Spleen (tissue), 11 donors: ENCODE data around the gene HOXA5. TPM values are rescaled to one million over a fixed set of nuclear protein-coding genes. Genes with fewer than 3 reads are reported as not detected.

Experiments
- DNase-seq: peaks from one replicate; pipeline ENCODE4 v3.0.0-alpha.2; 2020
- H3K27ac ChIP-seq, 8 donors: fragments of 200-600 bp; sonication (generic) in 7 of 8; 1 replicate in 4 of 8; 2 replicates in 4 of 8; pipeline versions ENCODE4 v1.5.0 to v1.8.0; 2016 to 2021; ENCODE audit warnings: inconsistent platforms in 4 of 8, mild to moderate bottlenecking in 4 of 8, moderate library complexity in 1 of 8
- H3K27me3 ChIP-seq, 7 donors: fragments of 200-600 bp; sonication (generic) in 6 of 7; replicated peaks in 1 of 7; 1 replicate in 4 of 7; 2 replicates in 3 of 7; pipeline versions ENCODE4 v1.5.0 to v1.8.0; 2016 to 2021; ENCODE audit warnings: inconsistent platforms in 3 of 7, mild to moderate bottlenecking in 1 of 7
- H3K36me3 ChIP-seq, 6 donors: fragments of 200-600 bp; sonication (generic) in 5 of 6; 1 replicate in 4 of 6; 2 replicates in 2 of 6; pipeline versions ENCODE4 v1.5.0 to v1.8.0; 2016 to 2021; ENCODE audit warnings: inconsistent platforms in 2 of 6
- H3K4me1 ChIP-seq, 6 donors: fragments of 200-600 bp; sonication (generic) in 5 of 6; 1 replicate in 3 of 6; 2 replicates in 3 of 6; pipeline versions ENCODE4 v1.5.0 to v1.8.0; 2016 to 2021; ENCODE audit warnings: inconsistent platforms in 3 of 6
- H3K4me3 ChIP-seq, 8 donors: fragments of 200-600 bp; sonication (generic) in 7 of 8; 1 replicate in 4 of 8; 2 replicates in 4 of 8; pipeline versions ENCODE4 v1.5.0 to v1.8.0; 2016 to 2021; ENCODE audit warnings: inconsistent platforms in 4 of 8, mild to moderate bottlenecking in 4 of 8, moderate library complexity in 2 of 8
- H3K9me3 ChIP-seq, 8 donors: fragments of 200-600 bp; sonication (generic) in 7 of 8; 1 replicate in 4 of 8; 2 replicates in 4 of 8; pipeline versions ENCODE4 v1.5.0 to v1.8.0; 2016 to 2021; ENCODE audit warnings: inconsistent platforms in 4 of 8
- CTCF ChIP-seq, 11 experiments: fragments of 200-600 bp in 7 of 11; fragments of 450-650 bp in 4 of 11; sonication (generic) in 4 of 11; IDR thresholded peaks in 8 of 11; conservative IDR thresholded peaks in 3 of 11; 1 replicate in 7 of 11; 2 replicates in 4 of 11; pipeline versions ENCODE4 v1.4.0 to v1.8.0; 2016 to 2021; ENCODE audit warnings: antibody characterized with exemption in 11 of 11, inconsistent platforms in 4 of 11, mild to moderate bottlenecking in 1 of 11
- POLR2A ChIP-seq, 3 donors: fragments of 450-650 bp; IDR thresholded peaks; one replicate each; pipeline ENCODE4 v1.5.1; 2017; ENCODE audit warnings: antibody characterized with exemption in 3 of 3, mild to moderate bottlenecking in 1 of 3
- POLR2AphosphoS5 ChIP-seq, 3 donors: sonication (generic); formaldehyde crosslinking; IDR thresholded peaks; one replicate each; pipeline ENCODE4 v1.5.1; 2017; ENCODE audit warnings: antibody characterized with exemption in 3 of 3
- WGBS, 5 donors: extraction: QIAGEN DNeasy Blood & Tissue Kit in 3 of 5; methylation state at CpG; one replicate each; pipeline versions ENCODE4 v1.1.5 to v1.1.7; 2013 to 2018; 5-methylcytosine and 5-hydroxymethylcytosine counted together
- intact Hi-C: fragments of 100-400 bp; cut with DNase I; formaldehyde crosslinking; loops from one replicate; pipeline ENCODE4 v1.15.0; 2023; ENCODE audit warnings: low total_unique reads
- polyA plus RNA-seq, 3 donors: library from polyadenylated mRNA; stranded (reverse); fragments of 200-250 nt; gene quantifications; one replicate each; pipeline ENCODE4 v1.2.1, GENCODE V29; 2013
- total RNA-seq, 7 donors: library from RNA; depleted of rRNA in 3 of 7; stranded (reverse); fragments of >200 nt in 3 of 7; fragmentation: NEBNext Ultra II Directional in 4 of 7; extraction: Animal tissue kit (Norgen Biotek cat#: 25700) in 4 of 7; gene quantifications; one replicate each; pipeline versions ENCODE4 v1.1.0 to v1.2.1, GENCODE V29; 2016 to 2021
- donor health status: healthy with polysubstance abuse.
- donor health status: DM: no; HTN: no; CAD: no; lungs with moderate emphysema.
- donor health status: DM: no; HTN: no; CAD: no.
- donor health status: Bipolar disorder and iron deficiency.
- donor health status: healthy.
- donor health status: DM: no; HTN: no; CAD: no.
- donor health status: DM: yes; HTN: yes; CAD: no.

The HOXA5 gene
- total and polyA plus RNA-seq, 10 donors: 1.6 to 9.3 (median 3.3) TPM

GRCh38 chr7:27117887-27118491 is 25.5 kb downstream of the HOXA5 start:
- intact Hi-C loops: loop anchor here (10.0 kb wide), 1 partner anchor 363 kb away; no protein-coding TSS in a partner anchor
- TF ChIP-seq POLR2AphosphoS5 (IDR thresholded peaks at IDR 0.05) (peak in 2 of 3 donors; percentile 35 to 61), CTCF (IDR thresholded peaks at IDR 0.05 in 8 of 11, conservative IDR thresholded peaks at IDR 0.05 in 3 of 11) (no peak)
- Histone ChIP-seq H3K4me1 (peaks cover 0 to 40% (median 12%) of the 10 kb centered on the region in 6 donors), H3K36me3 (no peaks in the 10 kb centered on the region), H3K27ac (peak overlapping the region in 7 of 8 donors; percentile 35 to 89 (median 71)), H3K9me3 (no peaks in the 10 kb centered on the region), H3K27me3 (no peaks in the 10 kb centered on the region), H3K4me3 (peak overlapping the region in 6 of 8 donors; percentile 8 to 59 (median 28))
- DNase-seq: no peak
- WGBS, 5 donors: 64 to 75% (median 70%) methylated on average over 19 of the region's 19 CpGs

- 59 to 82% (median 79%) methylated on average over 12 of the region's 12 CpGs for WGBS, 5 donors
- Histone ChIP-seq H3K27me3 (no peaks in the 10 kb centered on the region), H3K27ac (peak overlapping the region in 7 of 8 donors; percentile 35 to 89 (median 71)), H3K4me3 (peak overlapping the region in 6 of 8 donors; percentile 3 to 59 (median 20)), H3K36me3 (no peaks in the 10 kb centered on the region), H3K4me1 (peaks cover 0 to 48% (median 19%) of the 10 kb centered on the region in 6 donors), H3K9me3 (no peaks in the 10 kb centered on the region)
- no peak for DNase-seq
- intact Hi-C loops: loop anchor here (10.0 kb wide), 1 partner anchor 362 kb away; no protein-coding TSS in a partner anchor
- no peak for TF ChIP-seq POLR2A (IDR thresholded peaks at IDR 0.05)
- no peak for TF ChIP-seq CTCF (IDR thresholded peaks at IDR 0.05 in 8 of 11, conservative IDR thresholded peaks at IDR 0.05 in 3 of 11)
- TF ChIP-seq POLR2AphosphoS5 (IDR thresholded peaks at IDR 0.05): no peak
These were observed 26.3 kb downstream of the HOXA5 start for GRCh38 chr7:27116962-27117886.

GRCh38 chr7:27116031-27116961 is 27.2 kb downstream of the HOXA5 start:
- H3K9me3 ChIP-seq: no peaks in the 10 kb centered on the region
- no peaks in the 10 kb centered on the region for H3K27me3 ChIP-seq
- no peak for DNase-seq
- WGBS, 5 donors: 63 to 85% (median 72%) methylated on average over 20 of the region's 20 CpGs
- peak overlapping the region in 5 of 8 donors; percentile 23 to 59 (median 27) for H3K4me3 ChIP-seq
- no peaks in the 10 kb centered on the region for H3K36me3 ChIP-seq
- peak overlapping the region in 7 of 8 donors; percentile 63 to 89 (median 71) for H3K27ac ChIP-seq
- TF ChIP-seq CTCF (IDR thresholded peaks at IDR 0.05 in 8 of 11, conservative IDR thresholded peaks at IDR 0.05 in 3 of 11) (no peak), POLR2A (IDR thresholded peaks at IDR 0.05) (no peak), POLR2AphosphoS5 (IDR thresholded peaks at IDR 0.05) (no peak)
- intact Hi-C loops: loop anchor here (10.0 kb wide), 1 partner anchor 361 kb away; no protein-coding TSS in a partner anchor
- peaks cover 0 to 55% (median 24%) of the 10 kb centered on the region in 6 donors for H3K4me1 ChIP-seq
